Loucy (cell line): ENCODE measurements around the gene ECHS1.

ENCODE experiments used
- EZH2phosphoT487 ChIP-seq: fragments of 200-600 bp; IDR thresholded peaks from 2 replicates; pipeline ENCODE4 v1.6.1; 2018; ENCODE audit warnings: antibody characterized with exemption, mild to moderate bottlenecking, moderate library complexity, borderline replicate concordance
- TF ChIP-seq, protein P1 (sequence below): fragments of 200-600 bp; sonication (generic); conservative IDR thresholded peaks from 2 replicates; pipeline ENCODE4 v1.5.1; 2014; ENCODE audit warnings: mild to moderate bottlenecking, antibody characterized with exemption, low read length

- TF ChIP-seq, protein P1, sequence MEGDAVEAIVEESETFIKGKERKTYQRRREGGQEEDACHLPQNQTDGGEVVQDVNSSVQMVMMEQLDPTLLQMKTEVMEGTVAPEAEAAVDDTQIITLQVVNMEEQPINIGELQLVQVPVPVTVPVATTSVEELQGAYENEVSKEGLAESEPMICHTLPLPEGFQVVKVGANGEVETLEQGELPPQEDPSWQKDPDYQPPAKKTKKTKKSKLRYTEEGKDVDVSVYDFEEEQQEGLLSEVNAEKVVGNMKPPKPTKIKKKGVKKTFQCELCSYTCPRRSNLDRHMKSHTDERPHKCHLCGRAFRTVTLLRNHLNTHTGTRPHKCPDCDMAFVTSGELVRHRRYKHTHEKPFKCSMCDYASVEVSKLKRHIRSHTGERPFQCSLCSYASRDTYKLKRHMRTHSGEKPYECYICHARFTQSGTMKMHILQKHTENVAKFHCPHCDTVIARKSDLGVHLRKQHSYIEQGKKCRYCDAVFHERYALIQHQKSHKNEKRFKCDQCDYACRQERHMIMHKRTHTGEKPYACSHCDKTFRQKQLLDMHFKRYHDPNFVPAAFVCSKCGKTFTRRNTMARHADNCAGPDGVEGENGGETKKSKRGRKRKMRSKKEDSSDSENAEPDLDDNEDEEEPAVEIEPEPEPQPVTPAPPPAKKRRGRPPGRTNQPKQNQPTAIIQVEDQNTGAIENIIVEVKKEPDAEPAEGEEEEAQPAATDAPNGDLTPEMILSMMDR = no peak
- TF ChIP-seq EZH2phosphoT487 = no peak
Observed at GRCh38 chr10:133375357-133376115, 2.4 kb upstream of the ECHS1 start.
